Stimulated activated CD4-positive, alpha-beta T cell treated with anti-CD3 and anti-CD28 coated beads, Interleukin-15, amount 100 ng/mL, for 24 hours (primary cell): ENCODE measurements around the gene CD40LG.

Experiments used
- DNase-seq: peaks from one replicate; pipeline ENCODE4 v3.0.0-alpha.2; 2020

Gene CD40LG

GRCh38 chrX:136652822-136653723 lies 5.1 kb downstream of the CD40LG start:
- DNase-seq = peak; percentile 44

- DNase-seq = no peak
These were observed 8.5 kb downstream of the CD40LG start for GRCh38 chrX:136656361-136656964.

GRCh38 chrX:136658151-136658550 lies 10.2 kb downstream of the CD40LG start:
- DNase-seq = no peak

GRCh38 chrX:136659174-136659573 lies 11.2 kb downstream of the CD40LG start:
- no peak for DNase-seq

- DNase-seq = no peak
These were observed 12.9 kb downstream of the CD40LG start for GRCh38 chrX:136660896-136661295.

GRCh38 chrX:136662104-136662503 lies 14.1 kb downstream of the CD40LG start:
- DNase-seq = no peak

GRCh38 chrX:136662976-136663375 lies 15.0 kb downstream of the CD40LG start:
- DNase-seq = no peak

GRCh38 chrX:136665258-136665900 lies 17.4 kb downstream of the CD40LG start:
- DNase-seq = no peak

- no peak for DNase-seq
These were observed 18.1 kb downstream of the CD40LG start for GRCh38 chrX:136666088-136666487.

GRCh38 chrX:136667446-136668168 lies 19.6 kb downstream of the CD40LG start:
- peak; percentile 42 for DNase-seq

- no peak for DNase-seq
These were observed 23.1 kb downstream of the CD40LG start for GRCh38 chrX:136671006-136671610.

GRCh38 chrX:136674270-136674985 lies 26.5 kb downstream of the CD40LG start:
- DNase-seq = no peak

GRCh38 chrX:136679531-136679930 lies 31.6 kb downstream of the CD40LG start:
- DNase-seq = no peak

GRCh38 chrX:136684120-136684519 lies 36.2 kb downstream of the CD40LG start:
- DNase-seq = no peak

GRCh38 chrX:136687457-136687856 lies 39.5 kb downstream of the CD40LG start:
- peak; percentile 54 for DNase-seq

- DNase-seq = peak; percentile 31
These were observed 41.5 kb downstream of the CD40LG start for GRCh38 chrX:136689436-136689835.

GRCh38 chrX:136691028-136691809 lies 43.3 kb downstream of the CD40LG start:
- no peak for DNase-seq

- no peak for DNase-seq
These were observed 44.3 kb downstream of the CD40LG start for GRCh38 chrX:136692271-136692670.

GRCh38 chrX:136694431-136695087 lies 46.6 kb downstream of the CD40LG start:
- DNase-seq = peak; percentile 19

GRCh38 chrX:136697156-136697555 lies 49.2 kb downstream of the CD40LG start:
- DNase-seq = no peak

- DNase-seq = no peak
These were observed 60.4 kb downstream of the CD40LG start for GRCh38 chrX:136708348-136708747.
